GM18517 (cell line): ENCODE data around the gene CIITA.
"Not testable (repeated sequence)": the region's sequence is repeated elsewhere in the genome, so short reads cannot be mapped to it uniquely, and the experiment has no call there.

Experiments
- ATAC-seq: cut with Tn5 transposase; IDR thresholded peaks from one replicate; pipeline ENCODE4 v1.9.1; 2021; ENCODE audit warnings: mild to moderate bottlenecking, moderate library complexity; ENCODE audit not compliant: unreplicated experiment

The CIITA gene

GRCh38 chr16:10919003-10919351, 42.0 kb downstream of the CIITA start:
- no peak for ATAC-seq

GRCh38 chr16:10920726-10921427, 43.9 kb downstream of the CIITA start:
- no peak for ATAC-seq

- no peak for ATAC-seq
These were observed 44.7 kb downstream of the CIITA start for GRCh38 chr16:10921536-10922327.

- no peak for ATAC-seq
These were observed 45.5 kb downstream of the CIITA start for GRCh38 chr16:10922328-10923145.

GRCh38 chr16:10923146-10923649, 46.2 kb downstream of the CIITA start:
- ATAC-seq: no peak

GRCh38 chr16:10923650-10924214, 46.7 kb downstream of the CIITA start:
- ATAC-seq: no peak

- not testable (repeated sequence) for ATAC-seq
These were observed 48.3 kb downstream of the CIITA start for GRCh38 chr16:10925285-10925684.

GRCh38 chr16:10926094-10926493, 49.1 kb downstream of the CIITA start:
- ATAC-seq: no peak

GRCh38 chr16:10926867-10927266, 49.9 kb downstream of the CIITA start:
- ATAC-seq: no peak

GRCh38 chr16:10927497-10928112, 50.6 kb downstream of the CIITA start:
- ATAC-seq: no peak

GRCh38 chr16:10929097-10929496, 52.1 kb downstream of the CIITA start:
- not testable (repeated sequence) for ATAC-seq

- no peak for ATAC-seq
These were observed 53.1 kb downstream of the CIITA start for GRCh38 chr16:10929853-10930754.

- ATAC-seq: no peak
These were observed 53.7 kb downstream of the CIITA start for GRCh38 chr16:10930755-10931093.

- ATAC-seq: no peak
These were observed 54.1 kb downstream of the CIITA start for GRCh38 chr16:10931134-10931533.

- ATAC-seq: no peak
These were observed 55.1 kb downstream of the CIITA start for GRCh38 chr16:10931977-10932632.

- ATAC-seq: no peak
These were observed 56.1 kb downstream of the CIITA start for GRCh38 chr16:10932959-10933710.

- no peak for ATAC-seq
These were observed 56.9 kb downstream of the CIITA start for GRCh38 chr16:10933865-10934264.

GRCh38 chr16:10934325-10935107, 57.5 kb downstream of the CIITA start:
- no peak for ATAC-seq
